ELF-1 (cell line): ENCODE results near the gene CNBP.

Experiments
- DNase-seq: peaks from one replicate; pipeline ENCODE4 v3.0.0-alpha.2; 2016; ENCODE audit warnings: low read depth, low spot score

Gene CNBP

DNA sequence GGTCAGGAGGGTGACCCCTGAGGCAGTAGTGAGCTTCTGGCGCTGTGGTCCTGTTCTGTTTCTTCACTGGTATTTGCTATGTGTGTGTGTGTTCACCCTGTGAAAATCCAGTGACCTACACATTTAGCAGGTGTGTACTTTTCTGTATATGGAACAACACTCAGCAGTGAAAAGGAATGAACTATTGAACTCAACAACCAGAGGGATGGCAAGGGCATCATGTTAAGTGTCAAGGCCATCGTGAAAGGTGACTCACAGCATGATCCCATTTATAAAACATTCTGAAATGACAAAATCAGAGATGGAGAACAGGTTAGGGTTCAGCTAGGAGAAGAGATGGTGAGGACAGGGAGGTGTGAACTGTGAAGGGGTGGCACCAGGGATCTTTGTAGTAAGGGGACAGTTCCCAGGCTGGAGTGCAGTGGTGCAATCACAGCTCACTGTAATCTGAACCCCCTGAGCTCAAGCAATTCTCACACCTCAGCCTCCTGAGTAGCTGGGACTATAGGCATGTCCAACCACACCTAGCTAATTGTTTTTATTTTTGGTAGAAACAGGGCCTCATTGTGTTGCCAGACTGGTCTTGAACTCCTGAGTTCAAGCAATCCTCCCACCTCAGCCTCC, 52.1 kb downstream of the CNBP start:
- DNase-seq = no peak

DNA sequence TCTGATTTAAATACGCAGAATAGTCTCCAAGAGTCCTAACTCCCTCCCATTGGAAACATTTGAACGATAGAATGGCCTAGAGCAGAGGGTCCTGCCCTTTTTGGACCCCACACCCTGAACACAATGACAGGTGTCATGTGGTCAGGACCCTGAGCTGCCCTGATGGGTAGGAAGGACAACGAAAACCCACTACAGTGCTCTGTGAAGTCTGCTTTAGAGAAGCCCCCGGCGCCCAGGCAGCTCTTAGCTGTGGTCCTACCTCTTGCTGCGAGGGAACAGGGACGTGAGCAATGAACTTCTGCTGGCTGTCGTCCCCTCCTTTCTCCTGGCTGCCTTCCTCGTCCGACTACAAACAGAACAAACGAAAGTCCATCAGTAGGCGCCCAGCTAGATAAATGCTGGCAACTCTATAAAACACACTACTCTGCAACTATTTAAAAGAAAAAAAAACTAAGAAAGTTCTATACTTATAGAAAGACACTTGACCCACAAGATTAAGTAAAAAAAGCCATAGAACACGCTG, 53.3 kb downstream of the CNBP start:
- no peak for DNase-seq

DNA sequence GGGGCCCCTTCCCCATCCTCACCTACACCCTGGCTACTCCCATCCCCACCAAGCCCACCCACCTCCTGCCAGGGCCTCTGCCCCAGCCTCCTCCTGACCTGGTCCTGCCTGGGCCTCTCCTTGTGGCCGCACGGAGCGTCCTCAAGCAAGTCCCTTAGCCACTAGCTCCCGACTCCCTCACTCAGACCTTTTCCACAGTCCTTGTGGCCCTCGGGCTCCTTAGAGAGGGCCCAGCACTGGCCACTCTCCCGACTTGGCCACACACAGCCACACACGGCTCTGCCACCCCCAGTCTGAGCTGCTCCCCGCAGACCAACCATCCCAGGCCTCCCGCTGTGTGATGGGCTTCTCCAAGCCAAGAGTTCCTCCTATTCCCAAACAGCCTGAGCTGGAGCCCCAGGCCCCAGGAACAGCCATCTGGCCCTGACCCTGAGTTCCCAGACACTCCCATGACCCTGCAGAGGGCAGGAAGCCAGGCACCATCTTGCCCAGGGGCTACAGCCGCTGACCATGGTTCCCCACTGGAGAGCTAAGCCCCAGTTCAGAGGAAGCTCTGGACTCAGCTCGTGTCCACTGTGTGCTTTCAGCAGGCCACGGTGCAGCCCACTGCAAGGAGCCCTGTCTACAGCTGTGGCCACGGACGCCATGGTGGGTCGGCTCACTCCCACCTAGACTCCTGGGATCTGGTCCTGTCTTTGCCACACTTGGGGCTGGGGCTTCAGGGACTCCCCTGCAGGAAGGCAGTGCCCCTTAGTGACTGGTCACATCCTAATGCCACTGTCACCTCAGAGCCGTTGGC, 55.1 kb downstream of the CNBP start:
- DNase-seq = no peak

GRCh38 chr3:129126726-129127280, 56.9 kb downstream of the CNBP start:
- no peak for DNase-seq

GRCh38 chr3:129123314-129124060, 60.2 kb downstream of the CNBP start:
- peak; percentile 42 for DNase-seq

DNA sequence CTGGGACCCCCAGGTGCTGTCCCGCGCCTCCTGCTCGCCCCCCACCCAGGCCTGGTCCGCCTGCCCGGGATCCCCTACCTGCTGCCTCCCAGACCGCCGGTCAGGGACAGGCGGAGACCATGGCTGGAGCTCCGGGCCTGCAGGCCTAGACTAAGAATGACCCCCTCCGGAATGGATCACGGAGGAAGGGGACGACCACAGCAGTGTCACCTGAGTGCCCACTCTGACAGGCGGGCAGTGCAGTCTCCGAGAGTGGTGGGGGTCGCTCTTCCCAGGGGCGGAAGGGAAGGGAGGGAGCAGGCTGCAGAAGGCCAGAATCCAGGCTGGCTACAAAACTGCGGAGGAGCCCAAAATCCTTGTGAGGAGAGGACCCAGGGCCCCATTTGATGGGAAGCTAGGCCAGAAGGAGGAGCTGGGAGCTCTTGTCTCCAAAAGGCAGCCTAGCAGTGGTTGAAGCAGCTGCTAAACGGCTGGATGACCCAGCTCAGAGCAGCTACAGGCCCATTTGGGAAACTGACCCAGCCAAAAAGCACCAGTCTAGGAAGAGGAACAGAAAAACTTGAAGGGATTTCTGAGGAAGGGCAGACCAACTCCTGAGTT, 61.2 kb downstream of the CNBP start:
- peak; percentile 39 for DNase-seq

- peak; percentile 99 for DNase-seq
Observed at GRCh38 chr3:129121792-129122411, 61.8 kb downstream of the CNBP start, which contains the start of gene RAB43. RAB43 (minus strand) TSS chr3:129121804; CDS start chr3:129121489, 315 bp downstream.

DNA sequence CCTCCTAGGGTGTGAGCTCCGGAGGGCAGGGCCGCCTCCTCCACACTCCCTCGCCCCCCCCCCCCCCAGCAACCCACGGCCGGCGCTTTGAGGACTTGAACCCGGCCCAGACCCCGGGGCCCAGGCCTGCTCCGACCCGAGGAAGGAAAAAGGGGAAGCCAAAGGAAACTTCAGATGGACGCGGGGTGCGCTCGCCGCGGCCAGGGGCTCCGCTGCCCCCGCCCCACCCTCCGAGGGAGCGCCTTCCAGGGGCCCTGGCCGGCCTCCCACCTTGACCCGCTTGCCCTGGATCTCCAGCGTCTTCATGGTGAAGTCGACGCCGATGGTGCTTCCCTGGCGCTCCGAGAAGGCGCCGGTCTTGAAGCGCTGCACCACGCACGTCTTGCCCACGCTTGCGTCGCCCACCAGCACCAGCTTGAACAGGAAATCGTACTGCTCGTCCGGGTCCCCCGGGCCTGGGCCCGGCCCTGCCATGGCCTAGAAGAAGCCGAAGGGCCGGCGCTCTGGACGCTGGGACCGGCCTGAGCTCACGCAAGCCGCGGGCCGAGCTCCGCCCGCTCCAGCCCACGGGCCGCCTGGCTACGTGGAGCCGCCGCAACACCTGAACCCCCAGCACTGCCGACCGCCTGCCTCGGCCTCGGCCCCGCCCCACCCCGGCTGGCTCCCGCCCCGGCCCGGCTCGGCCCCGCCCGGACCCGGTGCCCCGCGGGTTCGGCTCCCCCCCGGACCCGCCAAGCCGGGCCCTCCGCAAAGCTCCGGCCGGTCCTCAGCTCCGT, 62.5 kb downstream of the CNBP start:
- DNase-seq = peak; percentile 65

DNA sequence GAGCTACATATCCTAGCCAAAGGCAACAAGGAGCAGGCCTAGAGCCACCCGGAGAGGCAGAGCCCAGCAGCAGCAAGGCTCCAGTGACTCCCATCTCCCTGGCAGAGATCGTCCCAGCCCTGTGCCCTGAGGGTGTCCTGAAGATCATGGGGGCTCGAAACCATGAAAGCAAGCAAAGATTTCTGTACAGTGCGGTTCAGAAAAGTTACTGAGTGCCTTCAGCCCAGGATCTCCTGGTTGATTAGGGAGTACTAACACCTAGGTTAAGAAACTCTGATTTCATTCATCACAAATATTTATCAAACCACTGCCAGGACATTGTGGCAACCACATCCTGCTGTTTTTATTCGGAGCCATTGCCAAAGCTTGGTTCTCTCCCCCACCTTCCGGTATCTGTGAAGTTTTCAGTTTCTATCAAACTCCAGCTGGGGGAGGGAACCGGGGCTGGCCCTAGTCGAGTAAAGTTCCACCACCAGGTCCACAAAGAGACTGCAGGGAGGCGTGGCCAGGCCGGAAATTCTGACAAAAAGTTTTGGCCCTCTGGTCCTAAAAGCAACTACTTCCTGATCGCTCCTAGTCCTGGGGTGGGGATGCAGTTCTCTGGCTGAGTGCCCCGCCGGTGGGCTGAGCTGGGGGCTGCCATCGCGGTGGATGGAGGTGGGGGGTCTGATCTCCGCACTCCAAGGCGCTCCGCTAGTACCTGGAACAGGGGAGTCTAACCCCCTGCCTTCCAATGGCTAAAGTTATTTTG, 63.3 kb downstream of the CNBP start:
- peak; percentile 92 for DNase-seq

DNA sequence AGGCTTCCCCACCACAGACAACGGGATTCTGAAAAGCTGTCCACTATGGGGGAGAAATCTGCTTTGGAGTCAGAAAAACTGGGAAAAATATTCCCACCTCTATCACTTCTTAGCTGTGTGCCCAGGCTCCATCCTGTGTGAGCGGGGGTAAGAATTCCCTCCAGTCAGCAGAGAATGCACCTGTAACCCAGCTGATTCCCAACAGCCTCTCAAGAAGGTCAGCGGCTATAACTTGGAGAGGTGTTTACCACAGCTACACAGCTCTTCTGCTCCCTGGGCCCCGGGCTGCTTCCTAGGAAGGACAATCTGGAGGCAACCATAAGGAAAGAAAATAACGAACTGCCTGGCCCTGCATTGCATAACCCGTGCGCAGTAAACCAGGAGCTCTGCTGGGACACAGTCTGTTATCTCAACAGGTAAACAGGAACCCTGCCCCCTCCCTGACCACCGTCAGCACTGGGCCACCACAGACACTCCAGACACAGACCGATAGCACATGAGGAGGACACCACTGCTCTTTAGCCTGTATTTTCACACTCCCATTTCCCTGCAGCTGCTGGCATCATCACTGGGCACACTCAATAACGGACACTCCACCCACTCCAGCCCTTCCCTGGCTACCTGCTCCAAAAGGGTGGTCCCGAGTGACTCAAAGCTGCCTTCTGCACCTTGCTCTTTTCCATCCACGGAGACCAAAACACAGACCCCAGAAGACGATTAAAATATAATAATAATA, 64.2 kb downstream of the CNBP start:
- peak; percentile 53 for DNase-seq

- DNase-seq = no peak
Observed at GRCh38 chr3:129118745-129119144, 65.0 kb downstream of the CNBP start.
